Measurements from ENCODE around the gene MTCH1.

GRCh38 chr6:37020381-37020780, 34.4 kb upstream of the MTCH1 start:
- TF ChIP-seq SUZ12 (IDR thresholded peaks at IDR 0.05) (no peak), FOXA1 (IDR thresholded peaks at IDR 0.05) (no peak), HDGF (IDR thresholded peaks at IDR 0.05; ENCODE audit: borderline replicate concordance) (no peak), TARDBP (IDR thresholded peaks at IDR 0.05) (no peak), SP1 (IDR thresholded peaks at IDR 0.05) (no peak), CTBP1 (IDR thresholded peaks at IDR 0.05; ENCODE audit: borderline replicate concordance) (no peak), ELF4 (IDR thresholded peaks at IDR 0.05) (no peak), BHLHE40 (IDR thresholded peaks at IDR 0.05; ENCODE audit: borderline replicate concordance) (no peak), ARNT (IDR thresholded peaks at IDR 0.05) (no peak), ZNF384 (IDR thresholded peaks at IDR 0.05) (no peak), PKNOX1 (IDR thresholded peaks at IDR 0.05) (no peak)

All from HEK293T (cell line).